PC-3 (cell line): ENCODE results near the gene ELOVL3.

Source experiments
- EZH2 ChIP-seq: fragments of 300-600 bp; sonication (generic); IDR thresholded peaks from one replicate; pipeline ENCODE4 v1.6.1; 2017; ENCODE audit warnings: antibody characterized with exemption, mild to moderate bottlenecking, low read length; ENCODE audit not compliant: unreplicated experiment
- TF ChIP-seq, protein P1 (sequence below): fragments of 300-600 bp; sonication (generic); conservative IDR thresholded peaks from 2 replicates; pipeline ENCODE4 v1.5.1; 2017; ENCODE audit warnings: antibody characterized with exemption, low read depth, mild to moderate bottlenecking, low read length

DNA sequence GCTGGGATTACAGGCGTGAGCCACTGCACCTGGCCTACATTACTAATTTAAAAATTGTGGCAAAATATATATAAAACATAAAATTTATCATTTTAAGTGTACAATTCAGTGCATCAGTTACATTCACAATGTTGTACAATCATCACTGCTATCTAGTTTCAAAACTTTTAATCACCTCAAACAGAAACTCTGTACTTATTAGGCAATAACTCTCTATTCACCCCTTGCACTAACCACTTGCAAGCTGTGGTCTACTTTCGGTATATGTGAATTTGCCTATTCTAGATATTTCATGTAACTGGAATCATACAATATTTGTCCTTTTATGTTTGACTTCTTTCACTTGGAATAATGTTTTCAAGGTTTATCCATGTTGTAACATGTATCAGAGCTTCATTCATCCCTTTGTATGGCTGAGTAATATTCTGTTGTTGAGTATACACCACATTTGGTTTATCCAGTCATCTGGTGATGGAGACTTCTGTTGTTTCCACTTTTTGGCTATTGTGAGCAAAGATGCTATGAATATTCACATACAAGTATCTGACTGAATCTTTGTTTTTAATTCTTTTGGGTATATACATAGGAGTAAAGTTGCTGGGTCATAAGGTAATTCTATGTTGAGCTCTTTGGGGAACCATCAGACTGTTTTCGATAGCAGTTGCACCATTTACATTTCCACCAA, 14.3 kb upstream of the ELOVL3 start:
- TF ChIP-seq EZH2: no peak
- TF ChIP-seq, protein P1, sequence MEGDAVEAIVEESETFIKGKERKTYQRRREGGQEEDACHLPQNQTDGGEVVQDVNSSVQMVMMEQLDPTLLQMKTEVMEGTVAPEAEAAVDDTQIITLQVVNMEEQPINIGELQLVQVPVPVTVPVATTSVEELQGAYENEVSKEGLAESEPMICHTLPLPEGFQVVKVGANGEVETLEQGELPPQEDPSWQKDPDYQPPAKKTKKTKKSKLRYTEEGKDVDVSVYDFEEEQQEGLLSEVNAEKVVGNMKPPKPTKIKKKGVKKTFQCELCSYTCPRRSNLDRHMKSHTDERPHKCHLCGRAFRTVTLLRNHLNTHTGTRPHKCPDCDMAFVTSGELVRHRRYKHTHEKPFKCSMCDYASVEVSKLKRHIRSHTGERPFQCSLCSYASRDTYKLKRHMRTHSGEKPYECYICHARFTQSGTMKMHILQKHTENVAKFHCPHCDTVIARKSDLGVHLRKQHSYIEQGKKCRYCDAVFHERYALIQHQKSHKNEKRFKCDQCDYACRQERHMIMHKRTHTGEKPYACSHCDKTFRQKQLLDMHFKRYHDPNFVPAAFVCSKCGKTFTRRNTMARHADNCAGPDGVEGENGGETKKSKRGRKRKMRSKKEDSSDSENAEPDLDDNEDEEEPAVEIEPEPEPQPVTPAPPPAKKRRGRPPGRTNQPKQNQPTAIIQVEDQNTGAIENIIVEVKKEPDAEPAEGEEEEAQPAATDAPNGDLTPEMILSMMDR: no peak
